Measurements from ENCODE around the gene FANCC. TPM values are rescaled to one million over a fixed set of nuclear protein-coding genes. Genes with fewer than 3 reads are reported as not detected.

FANCC gene
- total and polyA plus RNA-seq, 2 of the 4 experiments (the other 2 are of a cell fraction): 4.7 to 6.3 TPM

- CTCF ChIA-PET: interaction anchor here (0.6 to 1.5 kb wide), 10 partner anchors 11 to 1096 kb away, joined by 3 to 6 read pairs (median 3); no protein-coding TSS in a partner anchor
- H3K27ac ChIP-seq (ENCODE audit: insufficient read depth, low read length): no peak overlapping the region
Measured at GRCh38 chr9:95264954-95265615, 52.4 kb downstream of the FANCC start.

More at GRCh38 chr9:95264954-95265615, 52.4 kb downstream of the FANCC start:
- Histone ChIP-seq H2AFZ (replicated peaks; ENCODE audit: low read length, poor library complexity) (no peak overlapping the region), H3K14ac (replicated peaks; ENCODE audit: low read depth, low read length) (no peak overlapping the region), H4K8ac (ENCODE audit: low read depth in 2 of 2, low read length in 2 of 2) (no peak overlapping the region), H4K5ac (ENCODE audit: low read depth, low read length) (no peak overlapping the region), H3K56ac (ENCODE audit: extremely low read depth, insufficient read depth, low read length) (no peak overlapping the region), H3K9me1 (ENCODE audit: insufficient read depth, low read length) (no peaks in the 10 kb centered on the region), H2AK5ac (ENCODE audit: low read depth, low read length) (no peak overlapping the region; the same call in 1 of the 2 replicates), H2BK20ac (ENCODE audit: low read depth, low read length) (peak overlapping the region; percentile 44; the same call in 1 of the 2 replicates), H4K91ac (ENCODE audit: insufficient read depth, low read depth, low read length) (no peak overlapping the region), H3K9ac (ENCODE audit: low read depth, low read length) (no peak overlapping the region), H2BK15ac (ENCODE audit: low read depth, low read length) (no peak overlapping the region; the same call in 2 of the 3 replicates), H3K36me3 (ENCODE audit: control insufficient read depth, insufficient read depth, low read length) (no peaks in the 10 kb centered on the region), H3K9me3 (ENCODE audit: control insufficient read depth, insufficient read depth, low read length) (no peaks in the 10 kb centered on the region), H3K4me3 (ENCODE audit: insufficient read depth, low read depth, low read length) (no peak overlapping the region), H3K4me2 (ENCODE audit: low read depth, low read length) (no peak overlapping the region), H3K4me1 (ENCODE audit: control insufficient read depth, insufficient read depth, low read length) (peaks cover 6% of the 10 kb centered on the region), H2AK9ac (replicated peaks; ENCODE audit: low read depth, low read length, poor library complexity) (no peak overlapping the region), H3K23ac (ENCODE audit: low read depth, low read length) (no peak overlapping the region), H3K27me3 (ENCODE audit: control insufficient read depth, insufficient read depth, low read length) (no peaks in the 10 kb centered on the region), H3K4ac (ENCODE audit: low read depth, low read length) (no peak overlapping the region), H2BK5ac (ENCODE audit: low read depth, low read length, poor library complexity, severe bottlenecking) (no peak overlapping the region), H4K20me1 (ENCODE audit: insufficient read depth, low read length) (no peaks in the 10 kb centered on the region), H3K18ac (ENCODE audit: low read depth, low read length) (no peak overlapping the region), H3K79me1 (ENCODE audit: low read depth in 1 of 2, low read length in 2 of 2) (peaks cover 6 to 22% of the 10 kb centered on the region in 2 experiments; a peak in 3 of 4 replicates), H2BK120ac (ENCODE audit: low read depth, low read length) (no peak overlapping the region)
- BruUV-seq (replicated peaks): no TSS peak
- no peak for TF ChIP-seq BHLHE40 (IDR thresholded peaks at IDR 0.05; ENCODE audit: low read depth, low read length)
- TF ChIP-seq RAD21 (IDR thresholded peaks at IDR 0.05; ENCODE audit: low read length): peak; percentile 66
- no peak for TF ChIP-seq CHD1 (IDR thresholded peaks at IDR 0.05; ENCODE audit: low read depth, low read length)
- TF ChIP-seq, protein P1, sequence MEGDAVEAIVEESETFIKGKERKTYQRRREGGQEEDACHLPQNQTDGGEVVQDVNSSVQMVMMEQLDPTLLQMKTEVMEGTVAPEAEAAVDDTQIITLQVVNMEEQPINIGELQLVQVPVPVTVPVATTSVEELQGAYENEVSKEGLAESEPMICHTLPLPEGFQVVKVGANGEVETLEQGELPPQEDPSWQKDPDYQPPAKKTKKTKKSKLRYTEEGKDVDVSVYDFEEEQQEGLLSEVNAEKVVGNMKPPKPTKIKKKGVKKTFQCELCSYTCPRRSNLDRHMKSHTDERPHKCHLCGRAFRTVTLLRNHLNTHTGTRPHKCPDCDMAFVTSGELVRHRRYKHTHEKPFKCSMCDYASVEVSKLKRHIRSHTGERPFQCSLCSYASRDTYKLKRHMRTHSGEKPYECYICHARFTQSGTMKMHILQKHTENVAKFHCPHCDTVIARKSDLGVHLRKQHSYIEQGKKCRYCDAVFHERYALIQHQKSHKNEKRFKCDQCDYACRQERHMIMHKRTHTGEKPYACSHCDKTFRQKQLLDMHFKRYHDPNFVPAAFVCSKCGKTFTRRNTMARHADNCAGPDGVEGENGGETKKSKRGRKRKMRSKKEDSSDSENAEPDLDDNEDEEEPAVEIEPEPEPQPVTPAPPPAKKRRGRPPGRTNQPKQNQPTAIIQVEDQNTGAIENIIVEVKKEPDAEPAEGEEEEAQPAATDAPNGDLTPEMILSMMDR (conservative IDR thresholded peaks at IDR 0.05; ENCODE audit: low read depth, low read length): peak; percentile 59
- peak; percentile 53 for TF ChIP-seq SMC3 (IDR thresholded peaks at IDR 0.05; ENCODE audit: low read depth, low read length)
- TF ChIP-seq, protein P2, sequence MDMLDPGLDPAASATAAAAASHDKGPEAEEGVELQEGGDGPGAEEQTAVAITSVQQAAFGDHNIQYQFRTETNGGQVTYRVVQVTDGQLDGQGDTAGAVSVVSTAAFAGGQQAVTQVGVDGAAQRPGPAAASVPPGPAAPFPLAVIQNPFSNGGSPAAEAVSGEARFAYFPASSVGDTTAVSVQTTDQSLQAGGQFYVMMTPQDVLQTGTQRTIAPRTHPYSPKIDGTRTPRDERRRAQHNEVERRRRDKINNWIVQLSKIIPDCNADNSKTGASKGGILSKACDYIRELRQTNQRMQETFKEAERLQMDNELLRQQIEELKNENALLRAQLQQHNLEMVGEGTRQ (IDR thresholded peaks at IDR 0.05; ENCODE audit: low read depth, low read length): no peak
- TF ChIP-seq NFE2L2 (IDR thresholded peaks at IDR 0.05; ENCODE audit: low read depth, low read length): no peak
- TF ChIP-seq MAFK (IDR thresholded peaks at IDR 0.05; ENCODE audit: low read depth, low read length): no peak
- ATAC-seq (ENCODE audit: low read depth): peak; percentile 72
- POLR2A ChIA-PET (ENCODE audit: unreplicated experiment): interaction anchor here (0.6 to 0.7 kb wide), 3 partner anchors 247 to 1379 kb away, joined by 3 to 9 read pairs (median 7); no protein-coding TSS in a partner anchor
- dilution Hi-C loops (cut with HindIII; ENCODE audit: low sequenced_read_pairs, unreplicated experiment): no loop called here
- WGBS, 2 experiments (ENCODE audit: extremely low coverage in 2 of 2, insufficient read length in 1 of 2): no CpG with 5 or more reads among the region's 5 CpGs
- in situ Hi-C loops (cut with MboI; ENCODE audit: low sequenced_read_pairs): no loop called here
- DNase-seq: peak; percentile 75
- intact Hi-C loops (cut with micrococcal nuclease): loop anchor here (1.0 to 10.0 kb wide), 5 partner anchors 76 to 952 kb away; no protein-coding TSS in a partner anchor

Measured in IMR-90 (cell line).